Measurements from ENCODE around the gene EXOC6B.

GRCh38 chr2:72183466-72183865, 642.4 kb downstream of the EXOC6B start:
- TF ChIP-seq CTCF (IDR thresholded peaks at IDR 0.05) (no peak), POLR2A (IDR thresholded peaks at IDR 0.05) (no peak)
